ENCODE data around the gene FBLN1. TPM values are rescaled to one million over a fixed set of nuclear protein-coding genes. Genes with fewer than 3 reads are reported as not detected.
"Not testable (repeated sequence)": the region's sequence is repeated elsewhere in the genome, so short reads cannot be mapped to it uniquely, and the experiment has no call there.

The FBLN1 gene
- total RNA-seq, 1 donor from 2014 or later = 186 TPM

- H3K36me3 Mint-ChIP-seq (ENCODE audit: low read depth) = peaks cover 13% of the 10 kb centered on the region
- H3K9me3 Mint-ChIP-seq (ENCODE audit: low read depth) = no peaks in the 10 kb centered on the region
- TF ChIP-seq CTCF (IDR thresholded peaks at IDR 0.05) = no peak
- H3K4me1 Mint-ChIP-seq (ENCODE audit: low read depth) = peaks cover 57% of the 10 kb centered on the region
- peak; percentile 82 for DNase-seq (ENCODE audit: low spot score)
- H3K4me3 Mint-ChIP-seq (ENCODE audit: unreplicated experiment) = no peak overlapping the region
- H3K27ac Mint-ChIP-seq (ENCODE audit: unreplicated experiment) = peak overlapping the region; percentile 87
- no peaks in the 10 kb centered on the region for H3K27me3 Mint-ChIP-seq (ENCODE audit: low read depth)
These were observed 49.3 kb downstream of the FBLN1 start for GRCh38 chr22:45552017-45552411.

GRCh38 chr22:45552580-45553350 is 50.1 kb downstream of the FBLN1 start:
- Mint-ChIP-seq H3K9me3 (ENCODE audit: low read depth) (no peaks in the 10 kb centered on the region), H3K4me3 (ENCODE audit: unreplicated experiment) (peak overlapping the region; percentile 14), H3K36me3 (ENCODE audit: low read depth) (peaks cover 14% of the 10 kb centered on the region), H3K4me1 (ENCODE audit: low read depth) (peaks cover 61% of the 10 kb centered on the region), H3K27me3 (ENCODE audit: low read depth) (no peaks in the 10 kb centered on the region), H3K27ac (ENCODE audit: unreplicated experiment) (peak overlapping the region; percentile 87)
- peak; percentile 79 for TF ChIP-seq CTCF (IDR thresholded peaks at IDR 0.05)
- peak; percentile 93 for DNase-seq (ENCODE audit: low spot score)

GRCh38 chr22:45553351-45554039 is 50.8 kb downstream of the FBLN1 start:
- H3K36me3 Mint-ChIP-seq (ENCODE audit: low read depth) = peaks cover 16% of the 10 kb centered on the region
- H3K9me3 Mint-ChIP-seq (ENCODE audit: low read depth) = no peaks in the 10 kb centered on the region
- H3K4me1 Mint-ChIP-seq (ENCODE audit: low read depth) = peaks cover 65% of the 10 kb centered on the region
- H3K27me3 Mint-ChIP-seq (ENCODE audit: low read depth) = no peaks in the 10 kb centered on the region
- peak; percentile 61 for DNase-seq (ENCODE audit: low spot score)
- peak overlapping the region; percentile 87 for H3K27ac Mint-ChIP-seq (ENCODE audit: unreplicated experiment)
- H3K4me3 Mint-ChIP-seq (ENCODE audit: unreplicated experiment) = peak overlapping the region; percentile 16
- peak; percentile 100 for TF ChIP-seq CTCF (IDR thresholded peaks at IDR 0.05)

GRCh38 chr22:45554040-45554406 is 51.3 kb downstream of the FBLN1 start:
- no peaks in the 10 kb centered on the region for H3K9me3 Mint-ChIP-seq (ENCODE audit: low read depth)
- peak; percentile 18 for TF ChIP-seq CTCF (IDR thresholded peaks at IDR 0.05)
- peak overlapping the region; percentile 16 for H3K4me3 Mint-ChIP-seq (ENCODE audit: unreplicated experiment)
- no peaks in the 10 kb centered on the region for H3K27me3 Mint-ChIP-seq (ENCODE audit: low read depth)
- H3K27ac Mint-ChIP-seq (ENCODE audit: unreplicated experiment) = peak overlapping the region; percentile 87
- DNase-seq (ENCODE audit: low spot score) = peak; percentile 69
- peaks cover 61% of the 10 kb centered on the region for H3K4me1 Mint-ChIP-seq (ENCODE audit: low read depth)
- H3K36me3 Mint-ChIP-seq (ENCODE audit: low read depth) = peaks cover 20% of the 10 kb centered on the region

GRCh38 chr22:45554861-45555260 is 52.2 kb downstream of the FBLN1 start:
- H3K9me3 Mint-ChIP-seq (ENCODE audit: low read depth) = peaks cover under 1% of the 10 kb centered on the region
- H3K4me3 Mint-ChIP-seq (ENCODE audit: unreplicated experiment) = no peak overlapping the region
- no peaks in the 10 kb centered on the region for H3K27me3 Mint-ChIP-seq (ENCODE audit: low read depth)
- H3K36me3 Mint-ChIP-seq (ENCODE audit: low read depth) = peaks cover 22% of the 10 kb centered on the region
- H3K27ac Mint-ChIP-seq (ENCODE audit: unreplicated experiment) = no peak overlapping the region
- DNase-seq (ENCODE audit: low spot score) = peak; percentile 66
- H3K4me1 Mint-ChIP-seq (ENCODE audit: low read depth) = peaks cover 52% of the 10 kb centered on the region
- no peak for TF ChIP-seq CTCF (IDR thresholded peaks at IDR 0.05)

GRCh38 chr22:45557926-45558325 is 55.2 kb downstream of the FBLN1 start:
- DNase-seq (ENCODE audit: low spot score) = peak; percentile 8
- not testable (repeated sequence) for H3K4me3 Mint-ChIP-seq (ENCODE audit: unreplicated experiment); H3K9me3 Mint-ChIP-seq (ENCODE audit: low read depth); H3K27me3 Mint-ChIP-seq (ENCODE audit: low read depth)
- H3K27ac Mint-ChIP-seq (ENCODE audit: unreplicated experiment) = peak overlapping the region; percentile 38
- H3K36me3 Mint-ChIP-seq (ENCODE audit: low read depth) = peaks cover 39% of the 10 kb centered on the region
- peaks cover 23% of the 10 kb centered on the region for H3K4me1 Mint-ChIP-seq (ENCODE audit: low read depth)

- DNase-seq (ENCODE audit: low spot score); H3K4me3 Mint-ChIP-seq (ENCODE audit: unreplicated experiment); H3K27me3 Mint-ChIP-seq (ENCODE audit: low read depth); H3K27ac Mint-ChIP-seq (ENCODE audit: unreplicated experiment); H3K4me1 Mint-ChIP-seq (ENCODE audit: low read depth); H3K9me3 Mint-ChIP-seq (ENCODE audit: low read depth): not testable (repeated sequence)
- peaks cover 48% of the 10 kb centered on the region for H3K36me3 Mint-ChIP-seq (ENCODE audit: low read depth)
These were observed 57.4 kb downstream of the FBLN1 start for GRCh38 chr22:45560092-45560491.

- peaks cover 51% of the 10 kb centered on the region for H3K36me3 Mint-ChIP-seq (ENCODE audit: low read depth)
- H3K27me3 Mint-ChIP-seq (ENCODE audit: low read depth); H3K4me1 Mint-ChIP-seq (ENCODE audit: low read depth); H3K9me3 Mint-ChIP-seq (ENCODE audit: low read depth); H3K4me3 Mint-ChIP-seq (ENCODE audit: unreplicated experiment); H3K27ac Mint-ChIP-seq (ENCODE audit: unreplicated experiment): not testable (repeated sequence)
- DNase-seq (ENCODE audit: low spot score) = peak; percentile 51
These were observed 58.1 kb downstream of the FBLN1 start for GRCh38 chr22:45560761-45561160.

Data from chondrocyte (in vitro differentiated cells).